Activated T-cell treated with anti-CD3 and anti-CD28 coated beads for 24 hours (primary cell): ENCODE measurements around the gene TM9SF4.

Experiments
- DNase-seq: peaks from one replicate; pipeline ENCODE4 v3.0.0-alpha.2; 2020; ENCODE audit warnings: low read depth

The TM9SF4 gene, protein sequence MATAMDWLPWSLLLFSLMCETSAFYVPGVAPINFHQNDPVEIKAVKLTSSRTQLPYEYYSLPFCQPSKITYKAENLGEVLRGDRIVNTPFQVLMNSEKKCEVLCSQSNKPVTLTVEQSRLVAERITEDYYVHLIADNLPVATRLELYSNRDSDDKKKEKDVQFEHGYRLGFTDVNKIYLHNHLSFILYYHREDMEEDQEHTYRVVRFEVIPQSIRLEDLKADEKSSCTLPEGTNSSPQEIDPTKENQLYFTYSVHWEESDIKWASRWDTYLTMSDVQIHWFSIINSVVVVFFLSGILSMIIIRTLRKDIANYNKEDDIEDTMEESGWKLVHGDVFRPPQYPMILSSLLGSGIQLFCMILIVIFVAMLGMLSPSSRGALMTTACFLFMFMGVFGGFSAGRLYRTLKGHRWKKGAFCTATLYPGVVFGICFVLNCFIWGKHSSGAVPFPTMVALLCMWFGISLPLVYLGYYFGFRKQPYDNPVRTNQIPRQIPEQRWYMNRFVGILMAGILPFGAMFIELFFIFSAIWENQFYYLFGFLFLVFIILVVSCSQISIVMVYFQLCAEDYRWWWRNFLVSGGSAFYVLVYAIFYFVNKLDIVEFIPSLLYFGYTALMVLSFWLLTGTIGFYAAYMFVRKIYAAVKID

DNA sequence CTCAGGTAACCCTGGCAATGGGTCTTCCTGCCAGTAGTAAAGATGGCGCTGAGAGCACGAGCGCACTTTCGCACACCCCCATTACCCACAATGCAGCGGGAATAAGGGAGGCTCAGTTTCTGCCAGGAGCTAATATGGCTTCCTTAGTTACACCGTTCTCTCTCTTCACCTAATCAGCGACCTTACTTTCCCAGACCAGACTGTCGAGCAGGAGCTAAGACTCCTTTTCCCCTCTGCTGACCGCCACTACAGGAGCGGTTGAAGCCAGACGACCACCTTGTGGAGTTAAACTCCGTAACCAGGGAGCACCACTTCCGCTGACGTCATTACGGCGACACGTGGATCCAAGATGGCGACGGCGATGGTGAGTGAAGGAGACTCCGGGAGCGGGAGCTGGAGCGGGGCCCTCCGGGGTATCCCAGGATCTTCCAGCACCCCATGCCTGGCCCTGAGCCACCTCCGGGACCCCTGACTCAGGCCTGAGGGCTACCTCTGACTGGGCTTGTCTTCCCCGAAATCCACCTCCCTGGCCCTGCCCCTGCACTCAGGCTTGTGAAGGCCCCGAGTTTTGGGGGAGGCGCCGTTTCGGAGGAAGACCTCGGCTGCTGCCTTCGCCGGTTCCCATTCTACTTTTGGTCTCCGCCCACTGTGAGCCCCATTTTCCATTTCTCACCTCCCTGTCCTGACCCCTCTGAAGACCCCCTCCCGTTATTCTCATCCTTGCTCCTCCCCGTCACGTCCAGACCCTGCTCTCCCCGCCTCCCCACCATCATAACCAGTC, at the start of gene TM9SF4:
TSS of gene TM9SF4 (plus strand) at position 323 of the 781 bp plus-strand sequence. CDS start at position 350, 27 bp downstream.
- peak; percentile 88 for DNase-seq

DNA sequence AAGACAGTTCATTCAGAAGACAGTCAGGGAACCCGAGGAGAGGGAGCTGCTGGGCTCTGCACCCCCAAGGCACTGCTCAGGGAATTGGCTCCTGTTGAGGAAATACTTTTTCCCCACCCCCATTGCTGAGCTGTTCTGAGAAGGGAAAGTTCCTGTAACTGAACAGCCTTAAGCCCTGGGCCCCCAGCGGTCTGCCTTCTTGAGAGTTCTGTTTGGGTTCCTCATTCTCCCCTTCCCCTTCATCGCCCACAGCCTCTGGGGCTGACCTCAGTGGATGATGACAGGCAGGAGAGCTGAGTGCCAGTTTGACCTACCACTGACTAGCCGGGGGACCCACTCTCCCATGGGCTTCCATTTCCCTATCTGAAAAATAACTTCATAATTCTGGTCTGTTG, 46.7 kb upstream of the TM9SF4 start:
- no peak for DNase-seq

DNA sequence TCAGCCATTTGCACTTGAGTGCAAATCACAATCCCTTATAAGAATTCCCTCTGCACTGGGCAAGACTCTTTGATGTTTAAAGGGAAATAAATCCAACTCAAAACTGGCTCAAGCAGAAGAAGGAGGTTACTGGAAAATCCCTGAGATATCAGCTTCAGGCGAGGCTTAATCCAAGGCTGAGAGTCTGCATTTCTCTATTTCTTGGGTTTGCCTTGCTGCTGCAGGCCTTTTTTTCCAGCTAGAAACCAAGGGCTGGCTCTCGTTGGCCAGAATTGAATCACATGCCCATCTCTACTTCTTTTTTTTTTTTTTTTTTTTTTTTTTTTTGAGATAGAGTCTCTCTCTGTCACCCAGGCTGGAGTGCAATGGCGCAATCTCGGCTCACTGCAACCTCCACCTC, 45.8 kb upstream of the TM9SF4 start:
- DNase-seq, result no peak

DNA sequence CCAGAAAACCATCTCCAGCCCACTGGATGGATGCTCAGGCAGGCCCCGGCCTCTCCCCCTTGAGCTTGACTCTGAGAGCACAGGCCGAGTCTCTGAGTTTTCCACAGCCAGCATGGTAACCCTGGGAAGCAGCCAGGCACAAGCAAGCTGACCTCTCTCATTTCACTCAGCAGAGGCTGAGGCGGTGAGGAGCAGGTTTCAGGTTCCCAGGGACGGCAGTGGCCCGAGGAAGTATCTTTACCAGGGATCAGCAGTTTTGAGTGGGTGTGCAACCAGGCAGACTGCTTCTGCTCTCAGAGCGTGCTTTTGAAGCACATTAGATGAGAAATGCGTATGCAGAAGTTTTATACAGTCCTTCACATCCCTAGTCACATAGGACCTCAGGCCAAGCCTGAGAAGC, 44.8 kb upstream of the TM9SF4 start:
- no peak for DNase-seq

DNA sequence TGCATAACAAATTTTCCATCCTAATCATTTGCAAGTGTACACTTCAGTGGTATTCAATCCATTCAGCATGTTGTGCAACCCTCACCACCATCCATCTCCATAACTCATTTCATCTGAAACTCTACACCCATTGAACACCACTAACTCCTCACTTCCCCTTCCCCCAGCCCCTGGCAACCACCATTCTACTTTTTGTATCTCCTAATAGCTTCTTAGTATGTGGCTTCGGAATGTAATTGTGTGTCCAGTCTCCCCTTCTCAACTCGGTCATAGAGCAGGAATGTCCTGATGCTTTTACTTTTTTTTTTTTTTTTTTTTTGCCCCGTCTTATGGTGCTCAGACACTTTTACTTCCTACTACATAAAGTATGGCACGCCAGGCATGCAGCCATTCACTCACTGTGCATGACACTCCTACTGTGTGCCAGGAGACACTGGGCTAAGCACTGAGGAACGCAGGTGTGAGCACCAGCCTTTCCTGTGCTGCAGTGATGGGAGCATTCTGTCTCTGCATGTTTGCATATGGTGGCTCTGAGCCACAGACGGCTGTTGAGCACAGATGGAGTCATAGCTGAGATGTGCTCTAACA, 42.2 kb upstream of the TM9SF4 start:
- no peak for DNase-seq

DNA sequence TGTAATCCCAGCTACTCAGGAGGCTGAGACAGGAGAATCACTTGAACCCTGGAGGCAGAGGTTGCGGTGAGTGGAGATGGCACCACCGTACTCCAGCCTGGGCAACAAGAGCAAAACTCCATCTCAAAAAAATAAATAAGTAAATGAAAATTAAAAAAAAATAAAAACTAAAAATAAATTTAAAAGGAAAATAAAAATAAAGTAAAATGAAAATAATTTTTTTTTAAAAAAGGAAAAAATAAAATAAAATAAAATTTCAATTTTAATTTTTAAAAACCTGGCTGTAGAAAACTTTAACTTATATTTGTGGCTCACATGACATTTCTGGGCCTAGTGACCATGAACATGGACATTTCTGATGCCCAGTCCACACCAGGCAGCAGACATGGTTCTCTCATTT, 41.3 kb upstream of the TM9SF4 start:
- no peak for DNase-seq

DNA sequence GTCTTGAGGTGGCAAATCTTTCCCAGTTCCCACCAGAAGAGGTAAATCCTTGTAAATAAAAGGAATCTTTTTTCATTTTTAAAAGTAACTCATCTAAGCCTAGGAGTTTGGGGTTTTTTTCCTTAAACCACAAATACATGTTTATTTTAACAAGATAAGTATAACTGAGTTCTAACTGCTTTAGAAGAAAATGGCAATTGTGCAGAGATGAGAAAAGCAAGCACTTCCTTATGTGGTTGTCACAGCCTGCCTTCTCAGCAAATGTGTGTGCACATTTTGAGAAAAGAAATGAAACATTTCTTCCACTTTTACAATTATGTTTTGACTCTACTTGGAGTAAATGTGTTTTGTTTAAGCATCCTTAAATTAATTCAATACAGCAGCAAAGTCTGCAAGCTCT, 39.8 kb upstream of the TM9SF4 start:
- DNase-seq, result no peak

DNA sequence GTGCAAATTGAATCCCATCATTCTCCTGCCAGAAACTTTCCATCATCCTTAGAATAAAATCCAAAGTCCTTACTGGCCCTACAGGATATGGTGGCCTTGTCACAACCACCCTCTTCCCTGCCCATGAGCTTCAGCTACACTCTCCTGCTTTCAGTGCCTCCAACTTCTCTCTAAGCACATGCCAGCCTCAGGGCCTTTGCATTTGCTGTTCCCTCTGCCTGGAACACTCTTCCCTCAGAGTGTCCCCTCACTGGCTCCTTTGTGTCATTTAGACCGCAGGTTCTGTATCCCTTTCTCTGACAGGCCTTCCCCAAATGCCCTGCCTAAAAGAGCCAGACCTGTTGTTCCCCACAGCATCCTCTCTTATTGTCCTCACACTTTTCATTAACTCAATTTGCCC, 39.2 kb upstream of the TM9SF4 start:
- no peak for DNase-seq

DNA sequence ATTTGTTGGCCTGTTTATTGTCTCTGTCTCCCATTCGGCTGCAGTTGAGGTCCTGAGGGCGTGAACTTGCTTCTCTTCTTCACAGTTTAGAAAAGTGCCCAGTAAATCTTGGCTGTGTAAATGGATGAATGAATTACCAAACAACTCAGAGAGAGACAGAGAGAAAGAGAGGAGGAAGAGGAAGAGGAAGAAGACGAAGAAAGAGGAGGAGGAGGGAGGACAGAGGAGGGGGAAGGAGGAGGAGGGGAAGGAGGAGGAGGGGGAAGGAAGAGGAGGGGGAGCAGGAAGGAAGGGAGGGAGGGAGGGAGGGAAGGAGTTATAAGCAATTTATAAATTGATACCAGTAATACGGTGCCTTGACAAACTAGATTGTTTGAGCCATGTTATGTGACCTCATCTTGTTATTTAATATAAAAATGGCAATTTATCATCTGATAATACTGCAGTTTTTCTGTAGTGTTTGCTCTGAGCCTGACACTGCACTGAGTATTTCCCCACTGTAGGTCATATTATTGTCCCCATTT, 38.8 kb upstream of the TM9SF4 start:
- DNase-seq, result no peak

DNA sequence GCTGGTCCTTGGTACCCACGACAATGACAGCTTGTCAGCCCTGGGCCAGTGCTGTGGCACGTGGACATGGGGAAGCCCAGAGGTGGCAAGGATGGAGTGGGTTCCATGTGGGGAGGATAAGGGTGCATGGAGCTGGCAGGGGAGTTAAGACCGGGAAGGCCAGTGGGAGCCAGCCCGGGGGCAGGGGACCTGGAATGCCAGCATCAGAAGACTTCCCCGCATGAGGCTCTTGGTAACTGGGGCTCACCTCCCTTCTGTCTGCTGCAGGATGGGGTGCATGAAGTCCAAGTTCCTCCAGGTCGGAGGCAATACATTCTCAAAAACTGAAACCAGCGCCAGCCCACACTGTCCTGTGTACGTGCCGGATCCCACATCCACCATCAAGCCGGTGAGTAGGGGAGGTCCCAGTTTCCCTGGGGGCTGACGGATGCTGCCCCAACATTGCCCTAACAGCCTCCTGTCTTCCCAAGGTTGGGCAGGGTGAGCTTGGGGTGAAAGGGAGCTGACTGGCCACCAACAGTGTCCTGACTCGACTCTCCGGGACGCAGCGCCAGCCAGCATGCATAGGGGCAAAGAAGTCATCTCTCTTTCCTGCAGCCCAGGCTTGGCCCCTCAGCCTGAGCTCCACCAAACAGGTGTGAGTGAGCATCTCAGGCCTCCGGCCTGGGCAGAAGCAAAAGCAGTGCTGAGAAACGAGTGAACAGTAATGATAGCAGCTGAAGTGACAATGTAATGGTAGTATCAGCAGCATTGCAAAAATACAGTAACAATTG, 37.9 kb upstream of the TM9SF4 start:
- DNase-seq, result no peak

DNA sequence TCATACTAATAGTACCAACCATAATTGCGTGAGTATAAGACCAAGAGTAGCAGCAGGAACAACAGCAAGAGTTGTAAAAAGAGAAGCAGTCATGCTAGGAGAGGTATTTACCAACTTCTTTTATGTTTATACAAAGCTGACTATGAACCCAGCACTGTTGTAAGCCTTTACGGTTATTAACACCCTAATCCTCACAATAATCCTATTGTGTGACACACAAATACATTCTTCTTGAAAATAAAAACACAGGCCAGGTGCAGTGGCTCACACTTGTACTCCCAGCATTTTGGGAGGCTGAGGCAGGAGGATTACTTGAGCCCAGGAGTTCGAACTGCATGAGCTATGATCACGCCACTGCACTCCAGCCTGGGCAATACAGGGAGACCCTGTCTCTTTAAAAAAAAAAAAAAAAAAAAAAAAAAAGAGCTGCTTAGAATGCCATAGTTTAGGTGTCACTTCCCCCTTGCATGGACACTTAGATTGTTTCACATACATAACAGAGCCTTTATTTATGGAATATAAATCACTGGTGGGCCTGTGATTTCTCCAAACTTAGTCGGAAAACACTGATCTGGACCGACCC, 37.3 kb upstream of the TM9SF4 start:
- DNase-seq, result no peak

DNA sequence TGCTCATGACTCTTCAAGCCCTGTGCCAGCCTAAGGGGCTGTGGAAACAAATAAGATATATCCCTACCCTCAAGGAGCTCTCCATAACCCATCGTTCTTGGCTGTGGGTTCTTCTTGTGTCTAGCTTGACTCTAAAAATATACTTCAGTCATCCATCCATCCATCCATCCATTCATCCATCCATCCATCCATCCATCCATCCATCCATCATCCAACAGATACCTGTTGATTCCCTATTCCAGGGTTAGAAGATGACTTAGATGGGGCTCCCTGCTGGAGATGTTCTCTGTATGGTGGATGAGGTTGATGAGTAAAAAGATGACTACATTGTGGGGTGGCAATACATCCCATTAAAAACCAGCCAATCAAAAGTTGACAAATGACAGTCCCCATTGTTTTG, 34.0 kb upstream of the TM9SF4 start:
- no peak for DNase-seq

DNA sequence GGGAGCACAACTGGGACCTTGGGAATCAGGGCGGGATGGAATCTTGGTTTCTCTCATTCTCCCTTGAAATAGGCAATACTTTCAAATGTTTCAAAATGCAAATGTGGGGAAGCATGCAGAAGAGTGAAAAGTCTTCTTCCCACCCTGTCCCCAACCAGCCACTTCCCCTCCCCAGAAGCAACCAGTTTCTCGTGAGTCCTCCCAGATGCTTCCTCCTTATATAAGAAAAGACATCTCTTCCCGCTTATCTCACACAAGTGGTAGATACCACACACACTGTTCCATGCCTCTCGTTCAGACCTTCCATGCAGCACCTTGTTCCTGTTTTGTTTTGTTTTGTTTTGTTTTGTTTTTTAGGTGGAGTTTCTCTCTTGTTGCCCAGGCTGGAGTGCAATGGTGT, 32.3 kb upstream of the TM9SF4 start:
- DNase-seq, result no peak

DNA sequence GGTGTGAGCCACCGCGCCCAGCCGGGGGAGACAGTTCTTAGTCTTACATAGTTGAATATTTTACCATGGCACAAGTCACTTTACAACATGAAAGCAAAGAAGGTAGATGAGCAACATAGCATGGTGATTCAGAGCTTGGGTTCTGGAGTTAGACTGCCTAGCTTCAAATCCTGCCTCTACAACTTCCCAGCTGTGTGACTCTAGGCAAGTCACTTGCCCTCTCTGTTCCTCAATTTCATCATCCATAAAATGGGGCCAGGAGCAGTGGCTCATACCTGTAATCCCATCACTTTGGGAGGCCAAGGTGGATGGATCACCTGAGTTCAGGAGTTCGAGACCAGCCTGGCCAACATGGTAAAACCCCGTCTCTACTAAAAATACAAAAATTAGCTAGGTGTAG, 31.2 kb upstream of the TM9SF4 start:
- no peak for DNase-seq

DNA sequence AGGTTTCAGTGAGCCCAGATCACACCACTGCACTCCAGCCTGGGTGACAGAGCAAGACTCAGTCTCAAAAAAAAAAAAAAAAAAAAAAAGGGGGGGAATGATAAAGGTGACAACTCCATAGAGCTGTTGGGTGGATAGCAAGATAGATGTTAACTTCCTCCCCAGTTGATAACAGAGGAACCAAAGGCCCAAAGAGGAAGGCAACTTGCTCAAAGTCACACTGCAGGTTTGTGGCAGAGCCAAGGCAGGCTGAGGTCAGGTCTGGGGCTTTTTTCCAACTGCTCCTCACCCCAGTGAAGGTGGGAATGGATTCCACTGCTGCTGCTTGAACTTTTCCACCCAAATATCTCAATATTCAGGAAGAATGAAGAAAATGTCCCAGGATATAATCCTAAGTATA, 30.7 kb upstream of the TM9SF4 start:
- DNase-seq, result no peak

DNA sequence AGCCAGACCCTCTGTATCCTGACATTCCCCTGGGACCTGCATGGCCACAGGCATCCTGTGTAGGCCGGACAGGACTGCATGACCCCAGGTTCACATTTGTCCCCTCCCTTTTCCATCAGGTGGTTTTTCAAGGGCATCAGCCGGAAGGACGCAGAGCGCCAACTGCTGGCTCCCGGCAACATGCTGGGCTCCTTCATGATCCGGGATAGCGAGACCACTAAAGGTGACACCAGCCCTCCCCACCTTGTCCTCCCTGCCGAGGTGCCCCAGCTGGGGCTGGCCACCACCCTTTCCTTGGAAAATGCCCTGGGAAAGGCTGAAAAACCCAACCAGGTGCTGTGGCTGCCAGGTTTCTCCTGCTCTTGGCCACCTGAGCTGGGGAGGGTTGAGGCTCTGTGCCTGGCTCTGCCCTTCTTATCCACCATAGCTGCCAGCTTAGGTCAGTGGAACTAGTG, 29.8 kb upstream of the TM9SF4 start:
- DNase-seq, result no peak

DNA sequence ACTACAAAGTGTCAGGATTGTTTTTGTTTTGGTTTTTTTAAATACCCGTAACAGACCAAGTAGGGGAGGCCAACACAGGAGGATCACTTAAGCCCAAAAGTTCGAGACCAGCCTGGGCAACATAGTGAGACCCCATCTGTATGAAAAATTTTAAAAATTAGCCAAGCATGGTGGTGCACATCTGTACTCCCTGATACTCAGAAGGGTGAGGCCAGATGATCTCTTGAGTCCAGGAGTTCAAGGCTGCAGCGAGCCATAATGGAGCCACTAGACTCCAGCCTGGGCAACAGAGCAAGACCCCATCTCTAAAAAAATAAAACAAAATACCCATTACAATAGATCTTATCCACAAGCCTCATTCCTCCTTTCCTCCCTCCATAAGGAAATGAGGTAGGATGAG, 28.7 kb upstream of the TM9SF4 start:
- no peak for DNase-seq

DNA sequence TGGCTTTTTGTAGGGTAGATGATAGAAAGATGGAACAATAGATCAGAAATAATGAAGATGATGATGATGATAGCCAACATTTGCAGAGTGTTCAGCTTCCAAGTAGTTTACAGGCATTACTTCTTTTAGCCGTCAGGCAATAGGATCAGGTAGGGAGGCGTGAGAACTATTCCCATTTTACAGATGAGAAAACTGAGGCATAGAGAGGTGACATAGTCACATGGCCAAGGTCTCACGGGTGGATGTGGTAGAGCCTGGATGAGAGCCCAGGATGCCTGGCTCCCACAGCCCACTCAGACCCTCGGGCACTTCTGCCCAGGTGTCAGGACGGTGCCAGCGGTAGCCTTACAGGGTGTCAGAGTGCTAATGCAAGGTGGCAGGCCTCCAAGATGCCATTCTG, 26.0 kb upstream of the TM9SF4 start:
- no peak for DNase-seq

DNA sequence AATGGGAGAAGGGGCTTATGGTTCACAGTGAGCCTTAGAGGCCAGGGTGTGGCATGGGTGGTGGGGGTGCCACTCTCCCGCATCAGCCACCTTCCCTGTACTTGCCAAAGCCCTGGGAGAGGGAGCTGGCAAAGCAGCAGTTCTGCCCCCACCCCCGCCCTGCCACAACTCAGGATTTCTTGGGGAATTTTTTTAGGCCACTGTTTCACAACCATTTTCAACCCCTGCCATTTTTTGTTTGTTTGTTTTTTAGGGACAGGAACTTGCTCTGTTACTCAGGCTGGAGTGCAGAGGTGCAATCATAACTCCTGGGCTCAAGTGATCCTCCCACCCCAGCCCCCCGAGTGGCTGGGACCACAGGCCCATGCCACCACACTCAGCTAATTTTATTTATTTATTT, 22.4 kb upstream of the TM9SF4 start:
- no peak for DNase-seq

DNA sequence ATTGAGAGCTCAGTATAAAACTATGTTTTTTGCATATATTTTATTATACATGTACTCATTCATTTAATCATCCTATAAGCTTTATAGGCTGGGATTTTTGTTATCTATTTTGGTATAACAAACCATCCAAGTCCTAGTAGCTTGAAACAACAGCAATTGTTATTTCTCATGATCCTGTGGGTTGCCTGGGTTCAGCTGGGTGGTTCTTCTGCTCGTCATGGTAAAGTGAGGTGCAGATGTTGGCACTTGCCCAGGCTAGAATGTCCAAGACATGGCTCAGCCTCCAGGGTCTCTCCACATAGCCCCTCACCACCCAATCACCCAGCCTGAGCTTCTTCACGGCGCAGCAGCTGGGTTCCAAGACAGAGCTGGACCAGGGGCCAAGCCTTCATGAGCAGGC, 20.8 kb upstream of the TM9SF4 start:
- DNase-seq, result no peak
